ENCODE measurements around the gene PCDHGA9.
"Not testable (repeated sequence)": the region's sequence is repeated elsewhere in the genome, so short reads cannot be mapped to it uniquely, and the experiment has no call there.

GRCh38 chr5:141375444-141376155 is 27.0 kb upstream of the PCDHGA9 start:
- TF ChIP-seq CTCF (conservative IDR thresholded peaks at IDR 0.05 in 1 of 2, IDR thresholded peaks at IDR 0.05 in 1 of 2; ENCODE audit: extremely low read depth in 1 of 2, insufficient read depth in 1 of 2, low read depth in 1 of 2, low read length in 2 of 2); EZH2 (IDR thresholded peaks at IDR 0.05; ENCODE audit: borderline replicate concordance, low read length): not testable (repeated sequence)

All from mammary epithelial cell (primary cell).